OCI-LY3 (cell line): ENCODE results near the gene MPO.

Source experiments
- H2AFZ ChIP-seq: fragments of 200-600, 300-600 bp; shearing (Covaris generic); 2 replicates; pipeline ENCODE4 v1.6.0; 2014; ENCODE audit warnings: antibody characterized with exemption, low read depth, low read length
- H3K27ac ChIP-seq: fragments of 200-600, 300-600 bp; sonication (generic); 2 replicates; pipeline ENCODE4 v1.5.1; 2014; ENCODE audit warnings: mild to moderate bottlenecking, low read length, moderate library complexity, mixed read lengths
- H3K27me3 ChIP-seq: fragments of 200-600, 300-600 bp; sonication (generic); 2 replicates; pipeline ENCODE4 v1.6.1; 2014; ENCODE audit warnings: low read depth, low read length, mixed read lengths
- H3K36me3 ChIP-seq: fragments of 200-600, 300-600 bp; sonication (generic); replicated peaks from 2 replicates; pipeline ENCODE3; 2014; ENCODE audit warnings: low read depth, low read length, mixed read lengths
- H3K4me1 ChIP-seq: fragments of 300-600, 200-600 bp; sonication (generic); 2 replicates; pipeline ENCODE4 v1.6.1; 2014; ENCODE audit warnings: low read length, mixed read lengths
- H3K4me2 ChIP-seq: fragments of 200-600, 300-600 bp; sonication (generic); 2 replicates; pipeline ENCODE4 v1.6.1; 2014; ENCODE audit warnings: low read length, mixed read lengths
- H3K4me3 ChIP-seq: fragments of 300-600, 200-600 bp; sonication (generic); 2 replicates; pipeline ENCODE4 v1.5.1; 2014; ENCODE audit warnings: antibody characterized with exemption, mild to moderate bottlenecking, low read length, moderate library complexity
- H3K79me2 ChIP-seq: fragments of 300-600, 200-600 bp; shearing (Covaris generic); 2 replicates; pipeline ENCODE4 v1.6.1; 2014; ENCODE audit warnings: mild to moderate bottlenecking, low read length, mixed read lengths
- H3K9ac ChIP-seq: fragments of 300-600, 200-600 bp; shearing (Covaris generic); 2 replicates; pipeline ENCODE4 v1.6.0; 2014; ENCODE audit warnings: mild to moderate bottlenecking, low read length, moderate library complexity
- H3K9me3 ChIP-seq: fragments of 200-600, 300-600 bp; shearing (Covaris generic); 2 replicates; pipeline ENCODE4 v1.6.1; 2014; ENCODE audit warnings: low read length, mixed read lengths; ENCODE audit not compliant: insufficient read depth
- H4K20me1 ChIP-seq: fragments of 200-600, 300-600 bp; sonication (generic); 2 replicates; pipeline ENCODE4 v1.6.1; 2016; ENCODE audit warnings: low read length, mixed read lengths; ENCODE audit not compliant: insufficient read depth
- EZH2phosphoT487 ChIP-seq: fragments of 200-600 bp; shearing (Covaris generic); IDR thresholded peaks from 2 replicates; pipeline ENCODE4 v1.6.1; 2018; ENCODE audit warnings: antibody characterized with exemption, mixed run types, low read depth
- TF ChIP-seq, protein P1 (sequence below): fragments of 200-600, 300-600 bp; sonication (generic); IDR thresholded peaks from 2 replicates; pipeline ENCODE4 v1.5.1; 2014; ENCODE audit warnings: antibody characterized with exemption, low read length, low read depth

MPO gene

DNA sequence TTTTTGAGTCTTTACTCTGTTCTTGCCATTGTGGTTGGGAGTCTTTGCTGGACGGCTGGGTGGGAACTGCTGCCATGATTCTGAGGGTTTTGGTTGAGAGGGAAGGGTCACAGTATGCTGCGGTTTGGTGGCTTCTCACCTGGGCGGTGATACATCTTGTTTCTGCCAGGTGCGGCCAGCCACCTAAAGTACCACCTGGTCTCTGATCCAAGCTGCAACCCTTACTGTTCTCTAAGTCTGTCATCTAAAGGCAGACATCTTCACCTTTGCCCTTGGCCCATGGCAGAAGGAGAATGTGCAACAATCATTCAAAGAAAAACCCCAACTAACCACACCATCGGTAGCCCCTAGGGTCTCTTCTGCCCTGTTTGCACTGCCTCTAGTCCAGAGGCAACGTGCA is 19.6 kb upstream of the MPO start:
- no peak overlapping the region for H3K27ac ChIP-seq
- peaks cover 3% of the 10 kb centered on the region for H3K36me3 ChIP-seq
- H3K27me3 ChIP-seq, result peaks cover 11% of the 10 kb centered on the region; the same call in 1 of the 2 replicates
- no peaks in the 10 kb centered on the region for H3K9me3 ChIP-seq
- H3K4me3 ChIP-seq, result no peak overlapping the region
- no peak overlapping the region for H3K9ac ChIP-seq
- H3K4me1 ChIP-seq, result peaks cover 7% of the 10 kb centered on the region
- no peaks in the 10 kb centered on the region for H3K79me2 ChIP-seq
- H4K20me1 ChIP-seq, result no peaks in the 10 kb centered on the region
- TF ChIP-seq, protein P1, sequence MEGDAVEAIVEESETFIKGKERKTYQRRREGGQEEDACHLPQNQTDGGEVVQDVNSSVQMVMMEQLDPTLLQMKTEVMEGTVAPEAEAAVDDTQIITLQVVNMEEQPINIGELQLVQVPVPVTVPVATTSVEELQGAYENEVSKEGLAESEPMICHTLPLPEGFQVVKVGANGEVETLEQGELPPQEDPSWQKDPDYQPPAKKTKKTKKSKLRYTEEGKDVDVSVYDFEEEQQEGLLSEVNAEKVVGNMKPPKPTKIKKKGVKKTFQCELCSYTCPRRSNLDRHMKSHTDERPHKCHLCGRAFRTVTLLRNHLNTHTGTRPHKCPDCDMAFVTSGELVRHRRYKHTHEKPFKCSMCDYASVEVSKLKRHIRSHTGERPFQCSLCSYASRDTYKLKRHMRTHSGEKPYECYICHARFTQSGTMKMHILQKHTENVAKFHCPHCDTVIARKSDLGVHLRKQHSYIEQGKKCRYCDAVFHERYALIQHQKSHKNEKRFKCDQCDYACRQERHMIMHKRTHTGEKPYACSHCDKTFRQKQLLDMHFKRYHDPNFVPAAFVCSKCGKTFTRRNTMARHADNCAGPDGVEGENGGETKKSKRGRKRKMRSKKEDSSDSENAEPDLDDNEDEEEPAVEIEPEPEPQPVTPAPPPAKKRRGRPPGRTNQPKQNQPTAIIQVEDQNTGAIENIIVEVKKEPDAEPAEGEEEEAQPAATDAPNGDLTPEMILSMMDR, result no peak
- TF ChIP-seq EZH2phosphoT487, result no peak
- no peak overlapping the region for H2AFZ ChIP-seq
- H3K4me2 ChIP-seq, result no peak overlapping the region

DNA sequence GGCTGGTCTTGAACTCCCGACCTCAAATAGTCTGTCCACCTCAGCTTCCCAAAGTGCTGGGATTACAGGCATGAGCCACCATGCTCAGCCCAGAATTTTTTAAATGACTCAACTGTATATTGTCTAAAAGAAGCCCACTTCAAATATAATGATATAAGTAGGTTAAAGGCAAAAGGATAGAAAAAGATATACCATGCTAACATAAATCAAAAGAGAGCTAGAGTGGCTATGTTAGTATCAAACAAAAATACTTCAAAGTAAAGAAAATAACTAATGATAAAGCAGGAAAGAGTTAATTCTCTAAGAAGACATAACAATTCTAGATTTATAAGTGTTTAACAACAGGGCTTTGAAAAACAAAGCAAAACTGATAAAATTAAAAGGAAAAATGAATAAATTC is 13.3 kb upstream of the MPO start:
- no peak overlapping the region for H2AFZ ChIP-seq
- H3K79me2 ChIP-seq, result no peaks in the 10 kb centered on the region
- H3K4me1 ChIP-seq, result no peaks in the 10 kb centered on the region

DNA sequence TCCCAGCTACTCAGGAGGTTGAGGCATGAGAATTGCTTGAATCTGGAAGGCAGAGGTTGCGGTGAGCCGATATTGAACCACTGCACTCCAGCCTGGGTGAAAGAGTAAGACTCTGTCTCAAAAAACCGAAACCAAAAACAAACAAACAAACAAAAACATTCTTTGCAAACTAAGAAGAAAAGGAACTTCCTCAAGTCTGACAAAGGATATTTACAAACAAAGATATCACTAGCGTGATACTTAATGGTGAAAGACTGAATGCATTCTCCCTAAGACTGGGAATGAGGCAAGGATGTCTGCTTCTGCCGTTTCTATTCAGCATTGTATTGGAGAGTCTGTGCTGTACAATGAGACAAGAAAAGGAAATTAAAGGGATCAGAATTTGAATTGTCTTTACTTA is 10.5 kb upstream of the MPO start:
- Histone ChIP-seq H3K27me3 (peaks cover 56% of the 10 kb centered on the region), H3K4me2 (no peak overlapping the region)
- TF ChIP-seq, protein P1, result no peak
- no peak for TF ChIP-seq EZH2phosphoT487

More for the DNA sequence above, 13.3 kb upstream of the MPO start:
- no peak overlapping the region for H3K4me3 ChIP-seq
- no peaks in the 10 kb centered on the region for H3K36me3 ChIP-seq
- peaks cover 59% of the 10 kb centered on the region for H3K27me3 ChIP-seq
- H3K9ac ChIP-seq, result no peak overlapping the region
- no peaks in the 10 kb centered on the region for H4K20me1 ChIP-seq
- no peak overlapping the region for H3K4me2 ChIP-seq
- H3K27ac ChIP-seq, result no peak overlapping the region
- H3K9me3 ChIP-seq, result no peaks in the 10 kb centered on the region
- TF ChIP-seq EZH2phosphoT487, result no peak
- TF ChIP-seq, protein P1, result no peak

DNA sequence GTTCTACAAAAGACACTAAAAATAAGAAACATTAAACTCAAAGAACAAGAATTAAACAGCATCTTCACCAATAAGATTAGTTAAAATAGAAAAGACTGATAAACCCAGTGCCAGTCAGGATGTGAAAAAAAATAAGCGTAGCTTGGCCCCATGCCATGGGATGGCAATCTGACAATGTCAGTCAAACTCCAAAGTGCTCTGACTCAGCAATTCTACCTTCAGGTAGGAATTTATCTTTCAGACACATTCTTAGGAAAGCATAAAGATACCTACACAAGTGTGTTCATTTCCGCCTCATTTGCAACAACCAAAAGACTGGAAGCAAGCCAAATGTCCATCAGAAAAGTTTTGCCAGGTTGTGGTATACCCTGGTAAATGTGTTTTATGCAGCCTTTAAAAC is 9.1 kb upstream of the MPO start:
- H3K4me3 ChIP-seq, result no peak overlapping the region
- no peaks in the 10 kb centered on the region for H4K20me1 ChIP-seq
- H3K9me3 ChIP-seq, result no peaks in the 10 kb centered on the region
- H3K36me3 ChIP-seq, result no peaks in the 10 kb centered on the region
- TF ChIP-seq, protein P1, result no peak
- no peak overlapping the region for H3K27ac ChIP-seq
- peaks cover 53% of the 10 kb centered on the region for H3K27me3 ChIP-seq
- H3K4me1 ChIP-seq, result peaks cover 4% of the 10 kb centered on the region; the same call in 1 of the 2 replicates
- H3K9ac ChIP-seq, result no peak overlapping the region
- H2AFZ ChIP-seq, result no peak overlapping the region
- no peaks in the 10 kb centered on the region for H3K79me2 ChIP-seq
- no peak overlapping the region for H3K4me2 ChIP-seq

More for the DNA sequence above, 10.5 kb upstream of the MPO start:
- no peak overlapping the region for H3K9ac ChIP-seq
- no peaks in the 10 kb centered on the region for H3K79me2 ChIP-seq
- no peaks in the 10 kb centered on the region for H3K9me3 ChIP-seq
- no peaks in the 10 kb centered on the region for H4K20me1 ChIP-seq
- H3K36me3 ChIP-seq, result no peaks in the 10 kb centered on the region
- peaks cover 4% of the 10 kb centered on the region; the same call in 1 of the 2 replicates for H3K4me1 ChIP-seq
- no peak overlapping the region for H2AFZ ChIP-seq
- H3K4me3 ChIP-seq, result no peak overlapping the region
- no peak overlapping the region for H3K27ac ChIP-seq
